H9 (cell line): ENCODE results near the gene C15orf62. TPM values are rescaled to one million over a fixed set of nuclear protein-coding genes. Genes with fewer than 3 reads are reported as not detected.
A peak's percentile ranks its signal among the peaks of the same experiment; 100 is the strongest.

Experiments used
- DNase-seq: peaks from one replicate; pipeline ENCODE4 v3.0.0-alpha.2; 2017
- H2AFZ ChIP-seq: one replicate; pipeline ENCODE4 v1.6.1; 2013; ENCODE audit warnings: mild to moderate bottlenecking, low read length, control low read depth, moderate library complexity
- H2AK5ac ChIP-seq: 2 replicates; pipeline ENCODE4 v1.6.1; 2013; ENCODE audit warnings: low read length, control low read depth, mixed read lengths; ENCODE audit not compliant: insufficient read length
- H2BK120ac ChIP-seq: one replicate; pipeline ENCODE4 v1.6.1; 2013; ENCODE audit warnings: low read depth, mild to moderate bottlenecking, low read length, control low read depth, inconsistent platforms; ENCODE audit not compliant: poor library complexity, severe bottlenecking
- H2BK12ac ChIP-seq: 2 replicates; pipeline ENCODE4 v1.6.1; 2013; ENCODE audit warnings: low read length, control low read depth, mixed read lengths, low read depth; ENCODE audit not compliant: insufficient read length
- H2BK15ac ChIP-seq: 2 replicates; pipeline ENCODE4 v1.6.1; 2013; ENCODE audit warnings: low read depth, low read length, control low read depth
- H2BK20ac ChIP-seq: one replicate; pipeline ENCODE4 v1.6.1; 2013; ENCODE audit warnings: low read depth, mild to moderate bottlenecking, low read length, control low read depth, inconsistent platforms; ENCODE audit not compliant: poor library complexity, severe bottlenecking
- H2BK5ac ChIP-seq: 2 replicates; pipeline ENCODE4 v1.6.1; 2013; ENCODE audit warnings: low read length, control low read depth, mixed read lengths; ENCODE audit not compliant: insufficient read length
- H3K14ac ChIP-seq: 2 replicates; pipeline ENCODE4 v1.6.1; 2013; ENCODE audit warnings: low read length, control low read depth; ENCODE audit not compliant: insufficient read depth
- H3K18ac ChIP-seq: 2 replicates; pipeline ENCODE4 v1.6.1; 2013; ENCODE audit warnings: low read depth, mild to moderate bottlenecking, mixed read lengths, low read length, control low read depth; ENCODE audit not compliant: insufficient read length
- H3K23ac ChIP-seq: 2 replicates; pipeline ENCODE4 v1.6.1; 2013; ENCODE audit warnings: low read length, control low read depth, mixed read lengths, low read depth; ENCODE audit not compliant: insufficient read length
- H3K23me2 ChIP-seq: 2 replicates; pipeline ENCODE4 v1.6.1; 2013; ENCODE audit warnings: low read depth, mild to moderate bottlenecking, mixed read lengths, low read length, control low read depth; ENCODE audit not compliant: insufficient read length, poor library complexity, severe bottlenecking
- H3K27ac ChIP-seq: 2 replicates; pipeline ENCODE4 v1.5.1; 2013; ENCODE audit warnings: low read length, control low read depth, mixed read lengths, low read depth; ENCODE audit not compliant: insufficient read length
- H3K27me3 ChIP-seq: 2 replicates; pipeline ENCODE4 v1.6.1; 2013; ENCODE audit warnings: low read length, control low read depth, inconsistent platforms; ENCODE audit not compliant: insufficient read depth
- H3K4ac ChIP-seq: 2 replicates; pipeline ENCODE4 v1.6.1; 2013; ENCODE audit warnings: low read depth, mild to moderate bottlenecking, control low read depth, inconsistent platforms, low read length, moderate library complexity
- H3K4me1 ChIP-seq: 2 replicates; pipeline ENCODE4 v1.6.1; 2013; ENCODE audit warnings: low read length, control low read depth, inconsistent platforms; ENCODE audit not compliant: insufficient read depth
- H3K4me2 ChIP-seq: 2 replicates; pipeline ENCODE4 v1.6.1; 2013; ENCODE audit warnings: low read length, control low read depth, mixed read lengths; ENCODE audit not compliant: insufficient read length, insufficient read depth
- H3K56ac ChIP-seq: 2 replicates; pipeline ENCODE4 v1.6.1; 2013; ENCODE audit warnings: low read depth, mild to moderate bottlenecking, mixed read lengths, low read length, control low read depth; ENCODE audit not compliant: insufficient read length
- H3K79me1 ChIP-seq: 2 replicates; pipeline ENCODE4 v1.6.1; 2013; ENCODE audit warnings: low read depth, mild to moderate bottlenecking, moderate library complexity, low read length, control low read depth, inconsistent platforms; ENCODE audit not compliant: insufficient read depth, poor library complexity, severe bottlenecking
- H3K79me2 ChIP-seq: 2 replicates; pipeline ENCODE4 v1.6.1; 2013; ENCODE audit warnings: low read length, control low read depth, inconsistent platforms; ENCODE audit not compliant: insufficient read depth
- H3K9ac ChIP-seq: 2 replicates; pipeline ENCODE4 v1.6.1; 2013; ENCODE audit warnings: low read length, control low read depth, mixed read lengths; ENCODE audit not compliant: insufficient read length; ENCODE audit errors: extremely low read depth
- H3K9me3 ChIP-seq: one replicate; pipeline ENCODE4 v1.6.1; 2013; ENCODE audit warnings: low read depth, low read length, inconsistent platforms; ENCODE audit not compliant: control insufficient read depth
- H3T11ph ChIP-seq: one replicate; pipeline ENCODE4 v1.6.1; 2013; ENCODE audit warnings: mild to moderate bottlenecking, low read length, control low read depth, inconsistent platforms
- H4K20me1 ChIP-seq: one replicate; pipeline ENCODE4 v1.6.1; 2013; ENCODE audit not compliant: control insufficient read depth, insufficient read length, insufficient read depth
- H4K5ac ChIP-seq: 2 replicates; pipeline ENCODE4 v1.6.1; 2013; ENCODE audit warnings: low read depth, mild to moderate bottlenecking, mixed read lengths, low read length, control low read depth; ENCODE audit not compliant: insufficient read length
- H4K8ac ChIP-seq: replicated peaks from 2 replicates; pipeline ENCODE4 v1.6.1; 2013; ENCODE audit warnings: low read length, control low read depth, mixed read lengths, low read depth; ENCODE audit not compliant: insufficient read length
- H4K91ac ChIP-seq: 2 replicates; pipeline ENCODE4 v1.6.1; 2013; ENCODE audit warnings: low read depth, mild to moderate bottlenecking, moderate library complexity, mixed read lengths, low read length, control low read depth; ENCODE audit not compliant: insufficient read length
- H3K27ac Mint-ChIP-seq, 3 experiments: 2 replicates in 2 of 3; 3 replicates in 1 of 3; pipeline ENCODE4 v1.8.0; 2020 to 2021; ENCODE audit warnings: mixed read lengths in 3 of 3, mild to moderate bottlenecking in 1 of 3, moderate library complexity in 1 of 3
- H3K27me3 Mint-ChIP-seq: 2 replicates; pipeline ENCODE4 v1.8.0; 2021; ENCODE audit warnings: low read depth, mild to moderate bottlenecking, moderate library complexity, mixed read lengths
- H3K36me3 Mint-ChIP-seq, 3 experiments: 2 replicates in 2 of 3; 3 replicates in 1 of 3; pipeline ENCODE4 v1.8.0; 2020 to 2021; ENCODE audit warnings: low read depth in 3 of 3, mixed read lengths in 3 of 3; ENCODE audit not compliant: insufficient read depth in 1 of 3
- H3K4me1 Mint-ChIP-seq, 2 experiments: 2 replicates each; pipeline ENCODE4 v1.8.0; 2020; ENCODE audit warnings: mixed read lengths in 2 of 2
- H3K4me3 Mint-ChIP-seq, 2 experiments: 2 replicates in 1 of 2; 3 replicates in 1 of 2; pipeline ENCODE4 v1.8.0; 2020 to 2021; ENCODE audit warnings: mild to moderate bottlenecking in 2 of 2, mixed read lengths in 2 of 2, moderate library complexity in 1 of 2
- H3K9me3 Mint-ChIP-seq, 2 experiments: 2 replicates in 1 of 2; 3 replicates in 1 of 2; pipeline ENCODE4 v1.8.0; 2020; ENCODE audit warnings: mild to moderate bottlenecking in 2 of 2, mixed read lengths in 2 of 2, moderate library complexity in 1 of 2
- CTCF ChIP-seq: fragments of 200-600 bp; sonication (generic); conservative IDR thresholded peaks from 3 replicates; pipeline ENCODE4 v1.8.0; 2021; ENCODE audit warnings: antibody characterized with exemption, mild to moderate bottlenecking
- WGBS: extraction: QIAGEN DNeasy Blood & Tissue Kit; methylation state at CpG from one replicate; pipeline ENCODE4 v1.1.7; 2013; ENCODE audit warnings: missing lambda C conversion rate, low lambda C conversion rate, mixed read lengths; ENCODE audit not compliant: insufficient read length; ENCODE audit errors: extremely low coverage; 5-methylcytosine and 5-hydroxymethylcytosine counted together
- total RNA-seq: library from RNA; stranded (reverse); gene quantifications from 2 replicates; pipeline ENCODE4 v1.2.1, GENCODE V29; 2021

The C15orf62 gene
- total RNA-seq, 1 experiment from 2014 or later, result 0.70 TPM

GRCh38 chr15:40766194-40766815, 3.5 kb upstream of the C15orf62 start:
- Histone ChIP-seq H3K79me2 (no peaks in the 10 kb centered on the region), H3K27me3 (no peaks in the 10 kb centered on the region), H3K23me2 (no peaks in the 10 kb centered on the region), H4K8ac (no peak overlapping the region), H2BK12ac (no peak overlapping the region), H3K18ac (no peak overlapping the region), H2BK20ac (no peak overlapping the region), H3K14ac (no peak overlapping the region; the same call in 1 of the 2 replicates), H4K20me1 (no peaks in the 10 kb centered on the region), H3K4me1 (peaks cover 4% of the 10 kb centered on the region; the same call in 1 of the 2 replicates), H2BK15ac (no peak overlapping the region), H3T11ph (no peak overlapping the region), H3K27ac (no peak overlapping the region), H2AFZ (no peak overlapping the region), H3K4me2 (no peak overlapping the region), H3K23ac (no peak overlapping the region), H3K9ac (no peak overlapping the region), H4K91ac (no peak overlapping the region), H2AK5ac (no peak overlapping the region), H3K4ac (no peak overlapping the region), H4K5ac (no peak overlapping the region), H3K9me3 (no peaks in the 10 kb centered on the region), H3K56ac (no peak overlapping the region), H3K79me1 (no peaks in the 10 kb centered on the region), H2BK120ac (no peak overlapping the region), H2BK5ac (no peak overlapping the region)
- TF ChIP-seq CTCF, result no peak
- WGBS, result no CpG with 5 or more reads among the region's 7 CpGs
- Mint-ChIP-seq H3K9me3 (no peaks in the 10 kb centered on the region), H3K36me3 (peaks cover 0 to 5% (median 0%) of the 10 kb centered on the region in 3 experiments; a peak in 4 of 7 replicates), H3K4me3 (peak overlapping the region in 1 of 2 experiments; percentile 29; a peak in 2 of 5 replicates), H3K27ac (peak overlapping the region in 1 of 3 experiments; percentile 84; a peak in 2 of 7 replicates), H3K27me3 (peaks cover 9% of the 10 kb centered on the region), H3K4me1 (peaks cover 29 to 31% of the 10 kb centered on the region in 2 experiments)
- no peak for DNase-seq
